ENCODE results near the gene JAK3. TPM values are rescaled to one million over a fixed set of nuclear protein-coding genes. Genes with fewer than 3 reads are reported as not detected.
"Not testable (repeated sequence)": the region's sequence is repeated elsewhere in the genome, so short reads cannot be mapped to it uniquely, and the experiment has no call there.

Gene JAK3
- total RNA-seq, 1 experiment from 2014 or later = 3.2 TPM

DNA sequence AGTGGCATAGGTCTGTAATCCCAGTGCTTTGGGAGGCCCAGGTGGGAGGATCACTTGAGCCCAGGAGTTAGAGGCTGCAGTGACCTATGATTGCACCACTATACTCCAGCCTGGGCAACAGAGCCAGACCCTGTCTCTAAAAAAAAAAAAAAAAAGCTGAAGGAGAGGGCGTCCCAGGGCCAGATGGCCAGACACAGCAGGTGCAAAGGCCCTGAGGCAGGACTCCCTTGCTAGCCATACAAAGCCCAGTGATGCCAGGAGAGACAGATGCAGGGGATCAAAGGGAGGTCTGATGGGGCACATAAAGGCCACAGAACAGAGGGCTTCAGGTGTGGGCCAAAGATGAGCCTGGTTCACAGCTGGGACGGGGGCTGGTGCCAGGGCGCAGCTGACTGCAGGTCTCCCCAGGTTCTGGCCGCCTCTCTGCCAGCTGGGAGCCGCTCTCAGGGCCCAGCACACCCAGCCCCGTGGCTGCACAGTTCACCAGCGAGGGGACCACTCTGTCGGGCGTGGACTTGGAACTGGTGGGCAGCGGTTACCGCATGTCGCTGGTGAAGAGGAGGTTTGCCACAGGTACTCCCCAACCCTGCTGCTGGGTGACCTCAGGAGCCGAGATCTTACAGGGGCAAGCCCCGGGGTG, 60.4 kb downstream of the JAK3 start:
- no peak for DNase-seq (ENCODE audit: low spot score)
- in situ Hi-C loops (cut with HindIII; ENCODE audit: low sequenced_read_pairs) = no loop called here

DNA sequence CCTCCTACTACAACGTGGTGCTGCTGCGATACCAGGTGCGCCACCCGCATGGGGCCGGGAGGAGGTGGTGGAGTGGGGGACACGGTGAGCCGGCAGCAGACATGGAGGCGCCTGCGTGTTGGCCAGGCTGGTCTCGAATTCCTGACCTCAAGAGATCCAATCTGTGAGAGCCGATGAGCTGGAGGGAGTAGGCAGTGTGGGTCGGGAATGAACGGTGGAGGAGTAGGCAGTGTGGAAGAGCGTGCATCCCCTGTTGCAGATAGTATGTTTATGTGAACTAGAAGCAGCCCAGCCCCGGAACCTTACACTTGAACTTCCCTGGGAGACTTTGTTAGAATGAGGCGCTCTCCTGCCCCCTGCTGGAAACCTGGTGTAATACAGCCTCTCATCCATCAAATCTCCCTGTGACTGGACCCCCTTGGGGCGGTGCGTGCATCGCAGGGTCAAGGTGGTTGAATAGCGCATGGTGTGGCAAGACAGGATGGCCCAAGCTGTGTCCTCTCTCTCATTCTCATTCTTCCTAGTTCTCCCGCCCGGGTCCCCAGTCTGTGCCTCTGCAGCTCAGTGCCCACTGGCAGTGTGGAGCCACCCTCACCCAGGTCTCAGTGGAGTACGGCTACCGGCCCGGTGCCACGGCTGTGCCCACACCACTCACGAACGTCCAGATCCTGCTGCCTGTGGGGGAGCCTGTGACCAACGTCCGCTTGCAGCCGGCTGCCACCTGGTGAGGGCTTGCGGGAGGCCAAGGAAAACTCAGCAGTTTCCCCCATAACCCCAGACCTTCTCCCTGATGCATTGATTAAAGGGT, 63.4 kb downstream of the JAK3 start:
- in situ Hi-C loops (cut with HindIII; ENCODE audit: low sequenced_read_pairs) = no loop called here

DNA sequence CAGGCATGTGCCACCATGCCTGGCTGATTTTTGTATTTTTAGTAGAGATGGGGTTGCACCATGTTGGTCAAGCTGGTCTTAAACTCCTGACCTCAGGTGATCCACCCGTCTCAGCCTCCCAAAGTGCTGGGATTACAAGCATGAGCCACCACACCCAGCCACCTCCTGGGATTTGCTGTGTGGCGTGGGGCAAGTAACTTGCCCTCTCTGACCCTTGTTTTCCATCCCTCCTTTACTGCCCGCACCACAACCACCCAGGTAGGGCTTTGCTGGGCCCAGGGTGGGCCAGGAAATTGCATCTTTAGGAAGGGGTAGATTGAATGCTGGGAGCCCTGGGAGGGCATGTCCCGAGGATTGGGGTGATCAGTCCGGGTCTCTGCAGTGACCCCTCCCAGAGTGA, 64.1 kb downstream of the JAK3 start:
- DNase-seq (ENCODE audit: low spot score); in situ Hi-C loops (cut with HindIII; ENCODE audit: low sequenced_read_pairs): not testable (repeated sequence)

More for the DNA sequence above, 63.4 kb downstream of the JAK3 start:
- DNase-seq (ENCODE audit: low spot score) = peak; percentile 83

DNA sequence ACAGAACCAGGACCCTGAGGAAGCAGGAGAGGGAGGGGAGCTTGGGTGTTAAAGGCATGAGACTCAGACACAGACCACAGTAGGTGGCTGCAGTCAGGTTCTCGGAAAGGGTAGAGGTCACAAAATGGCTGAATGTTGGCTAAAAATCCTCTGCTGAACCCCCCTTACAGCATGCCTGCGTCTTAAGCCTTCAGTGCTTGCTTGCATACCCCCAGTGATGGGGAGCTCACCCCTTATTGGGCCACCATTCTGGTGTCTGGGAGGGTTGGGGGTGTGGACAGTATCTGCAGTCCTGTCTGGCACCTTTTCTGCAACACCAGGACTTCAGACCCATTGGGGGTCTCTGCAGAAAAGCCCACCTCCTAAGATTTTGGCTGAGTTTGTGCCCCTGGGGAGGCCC, 67.0 kb downstream of the JAK3 start:
- no peak for DNase-seq (ENCODE audit: low spot score)
- in situ Hi-C loops (cut with HindIII; ENCODE audit: low sequenced_read_pairs) = no loop called here

DNA sequence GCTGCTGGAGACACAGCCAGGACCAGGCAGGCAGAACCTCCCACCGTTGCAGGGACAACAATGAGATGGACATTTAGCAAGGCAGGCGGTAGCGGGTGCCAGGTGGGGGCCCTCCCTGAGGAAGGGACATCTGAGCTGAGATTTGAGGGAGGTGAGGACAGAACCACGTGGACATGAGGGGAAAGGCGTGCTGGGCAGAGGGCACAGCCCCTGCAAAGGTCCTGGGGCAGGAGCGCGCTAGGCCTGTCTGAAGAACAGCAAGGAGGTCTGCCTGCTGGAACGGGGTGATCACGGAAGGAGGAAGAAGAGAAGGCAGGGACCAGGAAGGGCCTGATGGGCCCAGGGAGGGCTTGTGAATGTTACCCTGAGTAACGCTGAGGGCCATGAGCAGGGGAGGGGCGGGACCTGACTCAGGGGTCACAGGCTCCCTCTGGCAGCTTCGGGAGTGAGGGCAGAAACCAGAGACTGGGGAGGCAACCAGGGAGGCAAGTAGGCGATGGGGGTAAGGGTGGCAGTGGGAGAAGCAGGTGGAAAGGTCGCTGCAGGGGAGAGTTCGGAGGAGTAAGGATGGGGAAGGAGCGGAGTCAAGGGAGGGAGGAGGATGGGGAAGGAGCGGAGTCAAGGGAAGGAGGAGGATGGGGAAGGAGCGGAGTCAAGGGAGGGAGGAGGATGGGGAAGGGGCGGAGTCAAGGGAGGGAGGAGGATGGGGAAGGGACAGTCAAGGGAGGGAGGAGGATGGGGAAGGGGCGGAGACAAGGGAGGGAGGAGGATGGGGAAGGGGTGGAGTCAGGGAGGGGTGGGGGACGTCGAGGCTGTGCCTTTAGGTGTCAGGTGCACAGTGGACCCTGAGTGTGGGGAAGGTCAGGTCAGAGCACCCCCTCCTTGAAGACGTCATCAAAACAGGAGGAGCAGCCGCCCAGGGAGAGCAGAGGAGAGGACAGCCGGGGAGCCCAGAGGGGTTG, 68.5 kb downstream of the JAK3 start:
- in situ Hi-C loops (cut with HindIII; ENCODE audit: low sequenced_read_pairs) = no loop called here
- peak; percentile 81 for DNase-seq (ENCODE audit: low spot score)

DNA sequence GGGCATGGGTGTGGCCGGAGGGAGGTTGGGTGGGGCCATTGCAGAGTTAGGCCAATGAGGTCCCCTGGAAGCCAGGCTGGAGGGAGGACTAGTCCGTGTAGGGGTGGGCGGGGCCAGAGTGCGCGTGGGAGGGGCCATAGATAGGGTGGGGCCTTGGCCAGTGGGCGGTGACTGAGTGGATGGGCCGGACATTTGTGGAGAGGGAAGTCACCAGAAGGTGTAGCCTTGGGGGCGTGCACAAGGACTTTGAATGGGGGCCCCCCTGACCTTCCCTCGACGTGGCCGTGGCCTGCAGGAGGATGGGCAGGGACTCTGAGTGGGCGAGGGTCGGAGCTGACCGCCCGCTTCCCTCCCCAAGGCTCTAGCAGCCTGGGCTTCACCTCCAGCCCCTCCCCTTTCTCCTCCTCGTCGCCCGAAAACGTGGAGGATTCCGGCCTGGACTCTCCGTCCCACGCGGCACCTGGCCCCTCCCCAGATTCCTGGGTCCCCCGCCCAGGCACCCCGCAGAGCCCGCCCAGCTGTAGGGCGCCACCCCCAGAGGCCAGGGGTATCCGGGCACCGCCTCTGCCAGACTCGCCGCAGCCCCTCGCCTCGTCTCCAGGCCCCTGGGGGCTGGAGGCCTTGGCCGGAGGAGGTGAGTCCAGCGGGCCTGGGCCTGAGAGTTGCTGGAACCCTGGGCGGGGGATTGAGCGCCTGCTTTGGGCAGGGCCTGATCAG, 69.4 kb downstream of the JAK3 start:
- no peak for DNase-seq (ENCODE audit: low spot score)
- in situ Hi-C loops (cut with HindIII; ENCODE audit: low sequenced_read_pairs) = no loop called here

DNA sequence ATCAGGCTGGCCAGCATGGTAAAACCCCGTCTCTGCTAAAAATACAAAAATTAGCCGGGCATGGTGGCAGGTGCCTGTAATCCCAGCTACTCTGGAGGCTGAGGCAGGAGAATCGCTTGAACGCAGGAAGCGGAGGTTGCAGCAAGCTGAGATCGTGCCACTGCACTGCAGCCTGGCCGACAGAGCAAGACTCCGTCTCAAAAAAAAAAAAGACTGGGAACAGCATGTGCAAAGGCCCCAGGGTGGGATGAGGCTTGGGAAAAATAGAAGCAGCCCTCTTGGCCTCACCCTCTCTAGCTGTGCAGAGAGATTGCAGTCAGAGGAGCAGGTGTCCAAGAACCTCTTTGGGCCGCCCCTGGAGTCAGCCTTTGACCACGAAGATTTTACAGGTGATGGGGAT, 69.9 kb downstream of the JAK3 start:
- DNase-seq (ENCODE audit: low spot score); in situ Hi-C loops (cut with HindIII; ENCODE audit: low sequenced_read_pairs): not testable (repeated sequence)

DNA sequence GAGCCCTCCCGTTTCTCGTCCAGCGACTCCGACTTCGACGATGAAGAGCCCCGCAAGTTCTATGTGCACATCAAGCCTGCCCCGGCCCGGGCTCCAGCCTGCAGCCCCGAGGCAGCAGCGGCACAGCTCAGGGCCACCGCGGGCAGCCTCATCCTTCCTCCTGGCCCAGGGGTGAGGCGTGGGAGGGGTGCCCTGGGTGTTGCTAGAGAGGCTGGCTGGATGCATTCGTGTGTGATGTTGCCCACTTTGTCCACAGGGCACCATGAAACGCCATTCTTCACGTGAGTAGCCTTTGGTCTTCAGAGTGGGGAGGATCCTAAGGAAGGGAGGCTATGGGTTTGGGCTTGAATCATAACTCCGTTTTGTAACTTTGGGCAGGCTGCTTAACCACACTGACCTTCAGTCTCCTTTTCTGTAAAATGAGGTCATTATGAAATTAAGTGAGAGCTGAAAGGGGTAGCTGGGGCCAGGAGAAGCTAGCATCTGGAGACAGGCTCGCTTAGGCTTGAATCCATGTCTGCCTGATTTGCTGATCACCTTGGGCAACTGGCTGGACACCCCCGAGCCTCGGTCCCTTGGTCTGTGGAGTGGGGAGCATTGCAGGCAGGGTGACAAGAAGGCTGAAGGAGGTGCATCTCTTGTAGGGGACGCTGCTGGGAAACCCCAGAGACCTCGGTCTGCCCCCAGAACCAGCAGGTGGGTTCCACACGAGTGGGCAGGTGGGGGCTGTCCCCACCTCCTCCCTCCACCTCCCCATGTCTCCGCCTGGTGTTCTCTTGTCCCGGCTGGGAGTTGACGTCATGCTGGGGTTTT, 71.6 kb downstream of the JAK3 start:
- DNase-seq (ENCODE audit: low spot score) = no peak
- in situ Hi-C loops (cut with HindIII; ENCODE audit: low sequenced_read_pairs) = no loop called here

DNA sequence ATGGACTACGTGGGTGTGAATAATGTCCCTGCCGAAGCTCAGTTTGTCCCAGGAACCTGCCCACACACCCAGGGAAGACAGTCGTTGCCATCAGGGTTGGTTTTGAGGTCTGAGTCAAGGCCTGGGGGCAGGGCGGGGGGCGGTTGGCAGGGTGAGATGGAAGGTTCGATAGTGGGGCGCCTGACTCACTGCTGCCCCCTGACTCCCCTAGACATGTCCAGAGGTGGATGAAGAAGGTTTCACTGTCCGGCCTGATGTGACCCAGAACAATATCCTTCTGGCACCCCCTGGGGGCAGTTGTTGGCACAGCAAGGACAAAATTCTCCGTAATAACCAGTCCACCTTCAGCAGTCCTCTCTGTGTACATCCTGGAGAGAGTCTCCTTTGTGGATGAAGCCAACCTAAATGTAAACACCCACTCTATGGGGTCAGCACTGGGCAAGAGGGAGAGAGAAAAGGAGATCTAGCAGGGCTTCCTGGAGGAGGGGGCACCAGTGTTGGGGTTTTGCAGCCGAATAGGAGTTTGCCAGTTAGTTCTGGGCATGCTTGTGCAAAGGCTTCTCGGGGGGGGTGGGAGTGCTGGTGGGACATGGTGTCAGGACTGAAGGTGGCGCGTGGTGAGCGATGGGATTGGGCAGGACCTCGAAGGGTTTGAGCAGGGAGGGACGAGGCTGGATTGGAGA, 72.4 kb downstream of the JAK3 start:
- peak; percentile 42 for DNase-seq (ENCODE audit: low spot score)
- in situ Hi-C loops (cut with HindIII; ENCODE audit: low sequenced_read_pairs) = no loop called here

Other genes with a start within 250 kb of the JAK3 start
- 7.0 and 11.4 TPM in 2 replicates for gene UNC13A, start 159.6 kb downstream of the JAK3 start, total RNA-seq (2014; rRNA removed; shearing (Covaris generic))
- gene MAP1S, start 128.5 kb downstream of the JAK3 start, total RNA-seq (2014; rRNA removed; shearing (Covaris generic)) = 41.7 and 48.4 TPM in 2 replicates
- gene FCHO1, start 96.5 kb downstream of the JAK3 start, total RNA-seq (2014; rRNA removed; shearing (Covaris generic)) = 4.9 and 9.3 TPM in 2 replicates
- not detected in 2 replicates for gene B3GNT3, start 52.8 kb downstream of the JAK3 start, total RNA-seq (2014; rRNA removed; shearing (Covaris generic))
- gene INSL3, start 26.5 kb downstream of the JAK3 start, total RNA-seq (2014; rRNA removed; shearing (Covaris generic)) = not detected in 2 replicates
- gene RPL18A, start 11.9 kb upstream of the JAK3 start, total RNA-seq (2014; rRNA removed; shearing (Covaris generic)) = 1,064 and 1,396 TPM in 2 replicates
- gene SLC5A5, start 24.0 kb upstream of the JAK3 start, total RNA-seq (2014; rRNA removed; shearing (Covaris generic)) = 3.2 and 6.5 TPM in 2 replicates
- 181 and 230 TPM in 2 replicates for gene CCDC124, start 85.0 kb upstream of the JAK3 start, total RNA-seq (2014; rRNA removed; shearing (Covaris generic))
- 13.2 and 16.0 TPM in 2 replicates for gene KCNN1, start 119.1 kb upstream of the JAK3 start, total RNA-seq (2014; rRNA removed; shearing (Covaris generic))
- gene ARRDC2, start 160.2 kb upstream of the JAK3 start, total RNA-seq (2014; rRNA removed; shearing (Covaris generic)) = 19.1 and 26.0 TPM in 2 replicates
- not detected in 2 replicates for gene IL12RB1, start 239.0 kb upstream of the JAK3 start, total RNA-seq (2014; rRNA removed; shearing (Covaris generic))
- gene MAST3, start 249.8 kb upstream of the JAK3 start, total RNA-seq (2014; rRNA removed; shearing (Covaris generic)) = 1.2 and 2.6 TPM in 2 replicates

All from G401 (cell line).